ENCODE data around the gene SAMD4A.

- TF ChIP-seq POLR2AphosphoS5 (IDR thresholded peaks at IDR 0.05; ENCODE audit: borderline replicate concordance, low read depth, low read length): no peak
- no peak for TF ChIP-seq FOXP2 (optimal IDR thresholded peaks at IDR 0.05; ENCODE audit: control extremely low read depth, extremely low read length, insufficient read depth)
- no peak for TF ChIP-seq EZH2 (IDR thresholded peaks at IDR 0.05)
Measured at GRCh38 chr14:54550514-54550913, 16.4 kb upstream of the SAMD4A start.
